Measurements from ENCODE around the gene DNAH6. TPM values are rescaled to one million over a fixed set of nuclear protein-coding genes. Genes with fewer than 3 reads are reported as not detected.

DNAH6 gene
- total and polyA plus RNA-seq, 2 of the 8 experiments (the other 6 are each of a cell fraction or from before 2014, with no cell fraction given), result 0.06 to 0.43 TPM

DNA sequence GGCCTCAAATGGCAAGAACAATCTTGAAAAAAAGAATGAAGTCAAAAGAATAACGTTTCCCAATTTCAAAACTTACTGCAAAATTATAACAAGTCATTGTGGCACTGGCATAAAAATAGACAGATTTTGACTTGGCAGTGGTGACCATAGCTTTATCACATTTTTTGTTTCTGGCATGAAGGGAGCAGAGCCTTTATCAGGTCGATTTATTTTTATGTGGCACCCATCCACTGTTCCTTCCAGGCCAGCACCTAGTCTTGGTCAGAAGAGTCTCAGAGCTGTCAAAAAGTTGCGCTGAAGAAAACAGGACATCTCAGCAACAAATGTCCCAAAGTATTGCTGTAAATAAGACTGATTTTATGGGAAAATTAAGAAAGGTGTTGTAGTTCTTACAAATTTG lies 272.2 kb downstream of the DNAH6 start:
- Histone ChIP-seq H3K79me1 (ENCODE audit: low read depth, low read length) (no peaks in the 10 kb centered on the region), H2BK12ac (ENCODE audit: low read depth, low read length) (no peak overlapping the region), H4K91ac (replicated peaks; ENCODE audit: insufficient read length, low read length) (no peak overlapping the region), H3K23ac (ENCODE audit: insufficient read length) (no peak overlapping the region), H4K8ac (ENCODE audit: extremely low read depth, insufficient read depth, low read length) (no peak overlapping the region), H3K79me2 (ENCODE audit: control insufficient read depth in 1 of 2, insufficient read depth in 2 of 2, low read length in 2 of 2) (no peaks in the 10 kb centered on the region), H2AK5ac (ENCODE audit: low read depth, low read length) (no peak overlapping the region), H2BK20ac (ENCODE audit: low read length) (no peak overlapping the region), H3K4ac (replicated peaks; ENCODE audit: insufficient read length, low read depth, low read length) (no peak overlapping the region), H3K56ac (replicated peaks; ENCODE audit: insufficient read length, low read depth, low read length) (no peak overlapping the region), H3K27me3 (replicated peaks in 1 of 4; ENCODE audit: control insufficient read depth in 3 of 4, extremely low read depth in 1 of 4, insufficient read depth in 3 of 4, low read length in 3 of 4) (no peaks in the 10 kb centered on the region), H3K9ac (replicated peaks in 1 of 4; ENCODE audit: extremely low read depth in 1 of 4, low read depth in 3 of 4, low read length in 3 of 4) (no peak overlapping the region), H4K20me1 (replicated peaks in 1 of 2; ENCODE audit: control insufficient read depth in 1 of 2, insufficient read depth in 2 of 2, low read length in 2 of 2) (no peaks in the 10 kb centered on the region), H2BK15ac (ENCODE audit: low read length) (no peak overlapping the region), H3K9me3 (ENCODE audit: insufficient read depth in 2 of 2, low read depth in 1 of 2, low read length in 1 of 2) (no peaks in the 10 kb centered on the region; a peak in 1 of 4 replicates), H3K36me3 (ENCODE audit: control insufficient read depth in 2 of 4, insufficient read depth in 4 of 4, low read length in 3 of 4) (no peaks in the 10 kb centered on the region), H3K14ac (ENCODE audit: insufficient read length) (no peak overlapping the region), H2BK120ac (replicated peaks; ENCODE audit: low read depth, low read length) (no peak overlapping the region), H2BK5ac (ENCODE audit: low read depth, low read length) (no peak overlapping the region), H3K18ac (ENCODE audit: extremely low read depth, low read length) (no peak overlapping the region), H4K5ac (ENCODE audit: insufficient read length, low read depth, low read length) (no peak overlapping the region), H3K4me3 (ENCODE audit: extremely low read depth in 1 of 4, insufficient read depth in 2 of 4, low read depth in 3 of 4, low read length in 4 of 4) (no peak overlapping the region), H3K4me1 (replicated peaks in 1 of 4; ENCODE audit: control insufficient read depth in 3 of 4, insufficient read depth in 4 of 4, low read length in 3 of 4) (no peaks in the 10 kb centered on the region), H2AFZ (ENCODE audit: low read length) (no peak overlapping the region), H3K27ac (ENCODE audit: low read depth, low read length) (no peak overlapping the region), H3K23me2 (ENCODE audit: low read depth, low read length) (no peaks in the 10 kb centered on the region), H3K4me2 (ENCODE audit: insufficient read depth in 1 of 2, low read depth in 2 of 2, low read length in 2 of 2) (no peak overlapping the region)
- no peak for DNase-seq (ENCODE audit: low read depth in 1 of 2, low spot score in 2 of 2)
- TF ChIP-seq KDM5A (IDR thresholded peaks at IDR 0.05; ENCODE audit: low read length) (no peak), CHD2 (IDR thresholded peaks at IDR 0.05; ENCODE audit: low read length) (no peak), SUZ12 (IDR thresholded peaks at IDR 0.05; ENCODE audit: low read length) (no peak), SP4 (IDR thresholded peaks at IDR 0.05; ENCODE audit: low read length) (no peak), ASH2L (IDR thresholded peaks at IDR 0.05; ENCODE audit: low read length) (no peak), SIN3A (conservative IDR thresholded peaks at IDR 0.05 in 1 of 2, IDR thresholded peaks at IDR 0.05 in 1 of 2; ENCODE audit: low read depth in 1 of 2, low read length in 2 of 2) (no peak), EP300 (IDR thresholded peaks at IDR 0.05; ENCODE audit: borderline replicate concordance in 1 of 2, low read depth in 2 of 2, low read length in 2 of 2) (no peak), TBP (IDR thresholded peaks at IDR 0.05; ENCODE audit: low read depth, low read length) (no peak), JUND (IDR thresholded peaks at IDR 0.05; ENCODE audit: low read length) (no peak), EZH2 (IDR thresholded peaks at IDR 0.05; ENCODE audit: low read depth, low read length, severe bottlenecking) (no peak), NANOG (IDR thresholded peaks at IDR 0.05; ENCODE audit: insufficient read depth, low read depth, low read length, poor library complexity, severe bottlenecking) (no peak)
- ChIA-PET POLR2A (ENCODE audit: partially characterized antibody) (no interaction called here), CTCF (ENCODE audit: partially characterized antibody) (no interaction called here)
- no peak for FAIRE-seq
- WGBS, 2 experiments (ENCODE audit: extremely low coverage in 1 of 2, insufficient coverage in 1 of 2, insufficient read length in 1 of 2, insufficient replicate concordance in 2 of 2, low coverage in 1 of 2, low lambda C conversion rate in 2 of 2, missing lambda C conversion rate in 1 of 2), result 85% methylated on average over 3 of the region's 3 CpGs; no CpG with 5 or more reads in 1 of the 2 experiments
